K562 (cell line): ENCODE results near the gene PTGER3. TPM values are rescaled to one million over a fixed set of nuclear protein-coding genes. Genes with fewer than 3 reads are reported as not detected.

Experiments
- ATAC-seq: fragments of 200-7000 bp; cut with Tn5 transposase; 3 replicates; pipeline ENCODE4 v1.9.1; 2020; ENCODE audit warnings: moderate library complexity
- BruUV-seq: library from RNA; stranded (reverse); fragments of 400-500 nt; replicated peaks from 2 replicates; lab custom pipeline; 2021; lab: Mats Ljungman, UMichigan
- CTCF ChIA-PET: fragments of 300-600 bp; formaldehyde crosslinking; extraction: SDS; loops from one replicate; lab custom pipeline; 2021; ENCODE audit warnings: low intra/inter-chr PET ratio; lab: Yijun Ruan, JAX
- POLR2A ChIA-PET: fragments of 300-600, 350-650 bp; sonication (Branson Sonifier 250); formaldehyde crosslinking; extraction: SDS; loops from one replicate; lab custom pipeline; 2021; ENCODE audit warnings: antibody characterized with exemption, inconsistent platforms; lab: Yijun Ruan, JAX
- DNase-seq, 4 experiments: peaks; one replicate each; pipeline versions ENCODE4 v3.0.0 to v3.0.0-alpha.2; 2011 to 2018; ENCODE audit warnings: low spot score in 3 of 4, mixed read lengths in 3 of 4; ENCODE audit errors: extremely low read depth in 1 of 4
- FAIRE-seq: peaks from 2 replicates; lab custom pipeline; 2011; peaks lifted over from hg19 to GRCh38; lab: Jason Lieb, UNC
- H2AFZ ChIP-seq: 2 replicates; pipeline ENCODE4 v1.6.0; 2011; ENCODE audit warnings: low read depth, low read length, control low read depth, inconsistent platforms
- H3K27ac ChIP-seq: fragments of 200-600 bp; 3 replicates; pipeline ENCODE4 v1.8.0; 2011; ENCODE audit warnings: low read depth, mild to moderate bottlenecking, control low read depth, inconsistent platforms, low read length, moderate library complexity, mixed read lengths; ENCODE audit errors: extremely low read depth
- H3K27me3 ChIP-seq, 2 experiments: fragments of 300-600 bp in 1 of 2; 2 replicates in 1 of 2; 3 replicates in 1 of 2; pipeline versions ENCODE4 v1.6.0 to v1.8.0; 2011; ENCODE audit warnings: inconsistent platforms in 2 of 2, low read length in 2 of 2, mild to moderate bottlenecking in 1 of 2, mixed read lengths in 1 of 2, moderate library complexity in 1 of 2; ENCODE audit not compliant: control insufficient read depth in 2 of 2, insufficient read depth in 2 of 2
- H3K36me3 ChIP-seq: fragments of 300-600 bp; 3 replicates; pipeline ENCODE4 v1.8.0; 2011; ENCODE audit warnings: mild to moderate bottlenecking, low read length, inconsistent platforms; ENCODE audit not compliant: control insufficient read depth, insufficient read depth
- H3K4me1 ChIP-seq, 2 experiments: fragments of 200-600 bp in 1 of 2; replicated peaks in 1 of 2; 2 replicates in 1 of 2; 3 replicates in 1 of 2; pipeline versions ENCODE4 v1.5.1 to v1.8.0; 2011; ENCODE audit warnings: inconsistent platforms in 2 of 2, low read length in 2 of 2, mild to moderate bottlenecking in 1 of 2, mixed read lengths in 1 of 2, moderate library complexity in 1 of 2; ENCODE audit not compliant: control insufficient read depth in 2 of 2, insufficient read depth in 2 of 2
- H3K4me2 ChIP-seq: 2 replicates; pipeline ENCODE4 v1.6.1; 2011; ENCODE audit warnings: low read length, control low read depth, inconsistent platforms, mixed read lengths; ENCODE audit not compliant: insufficient read depth
- H3K4me3 ChIP-seq: fragments of 200-600 bp; sonication (generic), shearing (Covaris generic); 2 replicates; pipeline ENCODE4 v1.5.1; 2016; ENCODE audit warnings: control low read depth, inconsistent platforms
- H3K79me2 ChIP-seq: fragments of 200-600 bp; 3 replicates; pipeline ENCODE4 v1.8.0; 2011; ENCODE audit warnings: low read length, inconsistent platforms; ENCODE audit not compliant: control insufficient read depth, insufficient read depth
- H3K9ac ChIP-seq, 2 experiments: 2 replicates each; pipeline versions ENCODE4 v1.6.0 to v1.6.1; 2011; ENCODE audit warnings: low read depth in 2 of 2, low read length in 2 of 2, control low read depth in 1 of 2, inconsistent platforms in 1 of 2, mild to moderate bottlenecking in 1 of 2, mixed read lengths in 1 of 2; ENCODE audit not compliant: insufficient read depth in 1 of 2
- H3K9me1 ChIP-seq: one replicate; pipeline ENCODE4 v1.6.0; 2011; ENCODE audit warnings: inconsistent platforms, mild to moderate bottlenecking, low read length, moderate library complexity; ENCODE audit not compliant: control insufficient read depth, insufficient read depth
- H3K9me3 ChIP-seq: replicated peaks from 2 replicates; pipeline ENCODE4 v1.5.1; 2011; ENCODE audit warnings: low read depth, low read length, inconsistent platforms; ENCODE audit not compliant: control insufficient read depth, insufficient read depth
- H4K20me1 ChIP-seq: replicated peaks from 2 replicates; pipeline ENCODE4 v1.6.1; 2011; ENCODE audit warnings: low read length, inconsistent platforms, mixed read lengths; ENCODE audit not compliant: control insufficient read depth, insufficient read depth
- ELF4 ChIP-seq: fragments of 450-650 bp; formaldehyde crosslinking; IDR thresholded peaks from 2 replicates; pipeline ENCODE4 v1.4.0; 2022; ENCODE audit warnings: missing genetic modification characterization
- FOS ChIP-seq: IDR thresholded peaks from 3 replicates; pipeline ENCODE4 v1.6.1; 2011; ENCODE audit not compliant: insufficient read length; ENCODE audit errors: extremely low read depth
- GABPB2 ChIP-seq: fragments of 250-450 bp; sonication (Bioruptor Pico); conservative IDR thresholded peaks from 2 replicates; pipeline ENCODE4 v1.5.1; 2021; ENCODE audit warnings: mild to moderate bottlenecking
- GTF2F1 ChIP-seq: IDR thresholded peaks from 2 replicates; pipeline ENCODE4 v1.6.1; 2011; ENCODE audit warnings: low read depth, low read length, improper control_type of control experiment
- RAD21 ChIP-seq, 2 experiments: fragments of 250-450 bp in 1 of 2; fragments of 450-650 bp in 1 of 2; sonication (Bioruptor Pico) in 1 of 2; formaldehyde crosslinking in 1 of 2; IDR thresholded peaks in 1 of 2; conservative IDR thresholded peaks in 1 of 2; 2 replicates each; pipeline versions ENCODE4 v1.4.0 to v1.8.0; 2020 to 2022; ENCODE audit warnings: mild to moderate bottlenecking in 2 of 2, moderate library complexity in 1 of 2
- RHOXF2B ChIP-seq: fragments of 250-450 bp; sonication (Bioruptor Pico); conservative IDR thresholded peaks from 2 replicates; pipeline ENCODE4 v1.5.1; 2021
- SMARCA4 ChIP-seq: fragments of 450-650 bp; IDR thresholded peaks from 2 replicates; pipeline ENCODE4 v1.6.1; 2016
- TCF7L2 ChIP-seq: fragments of 150-350 bp; IDR thresholded peaks from 2 replicates; pipeline ENCODE4 v1.6.1; 2016; ENCODE audit warnings: low read depth, mild to moderate bottlenecking, low read length, moderate library complexity
- ZC3H11A ChIP-seq: IDR thresholded peaks from 2 replicates; pipeline ENCODE4 v1.6.1; 2012; ENCODE audit warnings: low read depth, low read length, improper control_type of control experiment
- ZNF316 ChIP-seq: fragments of 450-650 bp; IDR thresholded peaks from 2 replicates; pipeline ENCODE4 v1.6.1; 2016
- ZNF668 ChIP-seq: fragments of 250-450 bp; sonication (Bioruptor Pico); IDR thresholded peaks from 2 replicates; pipeline ENCODE4 v1.8.0; 2022; ENCODE audit warnings: mild to moderate bottlenecking, inconsistent platforms
- WGBS: fragments of 100-300 bp; shearing (Covaris generic); methylation state at CpG from one replicate; pipeline ENCODE4 v1.1.6; 2016; ENCODE audit warnings: low coverage, mixed read lengths; ENCODE audit not compliant: insufficient coverage; ENCODE audit errors: missing lambda C conversion rate; 5-methylcytosine and 5-hydroxymethylcytosine counted together
- in situ Hi-C: fragments of 300-500 bp; cut with MboI; formaldehyde crosslinking; loops from 4 replicates; pipeline ENCODE4 v1.15.0; 2018; ENCODE audit warnings: inconsistent platforms, mixed read lengths
- intact Hi-C: fragments of 100-400 bp; cut with micrococcal nuclease; formaldehyde crosslinking; loops from 2 replicates; pipeline ENCODE4 v1.14.2; 2022
- polyA plus RNA-seq, 8 experiments: library from polyadenylated mRNA; depleted of rRNA in 4 of 8; stranded (reverse) in 5 of 8; unstranded in 3 of 8; fragments of >200 nt; fragmentation: Nextera tagmentation in 2 of 8; fragmentation: Illumina TruSeq in 1 of 8; extraction: Ambion mirVana in 2 of 8; extraction: Trizol in 1 of 8; gene quantifications; 2 replicates each; pipeline versions ENCODE4 v1.2.1 to v1.2.3, GENCODE V29; 2011 to 2014; ENCODE audit warnings: inconsistent platforms in 1 of 8, missing spikeins in 1 of 8
- total RNA-seq, 7 experiments: library from RNA; depleted of rRNA in 6 of 7; stranded (reverse); fragments of >200 nt in 6 of 7; fragmentation: Illumina TruSeq in 2 of 7; extraction: Trizol in 2 of 7; gene quantifications; 2 replicates each; pipeline versions ENCODE4 v1.2.1 to v1.2.3, GENCODE V29; 2011 to 2021; ENCODE audit warnings: low replicate concordance in 1 of 7
- TF ChIP-seq, protein P1 (sequence below), 2 experiments: fragments of 450-650 bp in 1 of 2; IDR thresholded peaks; 2 replicates each; pipeline ENCODE4 v1.6.1; 2011 to 2017; ENCODE audit warnings: low read depth in 2 of 2, antibody characterized with exemption in 1 of 2, borderline replicate concordance in 1 of 2, low read length in 1 of 2, mild to moderate bottlenecking in 1 of 2, mixed read lengths in 1 of 2; ENCODE audit not compliant: control insufficient read depth in 1 of 2
- TF ChIP-seq, protein P2 (sequence below), 3 experiments: IDR thresholded peaks in 2 of 3; conservative IDR thresholded peaks in 1 of 3; 2 replicates each; pipeline ENCODE4 v1.5.1; 2011 to 2012; ENCODE audit warnings: low read length in 3 of 3, mild to moderate bottlenecking in 3 of 3, control low read depth in 2 of 3, improper control_type of control experiment in 1 of 3, inconsistent platforms in 1 of 3, low read depth in 1 of 3, mixed read lengths in 1 of 3, moderate library complexity in 1 of 3; ENCODE audit not compliant: insufficient read depth in 2 of 3
- TF ChIP-seq, protein P3 (sequence below): fragments of 250-450 bp; sonication (Bioruptor Pico); IDR thresholded peaks from 2 replicates; pipeline ENCODE4 v1.8.0; 2022; ENCODE audit warnings: moderate library complexity, mild to moderate bottlenecking, inconsistent platforms

Gene PTGER3
- total and polyA plus RNA-seq, 9 of the 15 experiments (the other 6 are each of a cell fraction or from before 2014, with no cell fraction given), result 3.8 to 28.5 (median 14.2) TPM

GRCh38 chr1:71093938-71094337, 46.3 kb upstream of the PTGER3 start:
- peak in 2 of 4 experiments; percentile 9 to 15 for DNase-seq
- intact Hi-C loops, result loop anchor here (5.0 kb wide), 2 partner anchors 428 to 943 kb away; no protein-coding TSS in a partner anchor
- CTCF ChIA-PET, result no interaction called here
- POLR2A ChIA-PET, result interaction anchor here (2.0 kb wide), 1 partner anchor 13 kb away, joined by 6 read pairs; the partner anchor contains the start of gene ZRANB2
- Histone ChIP-seq H3K36me3 (no peaks in the 10 kb centered on the region), H3K27ac (no peak overlapping the region), H3K79me2 (no peaks in the 10 kb centered on the region), H3K4me1 (no peaks in the 10 kb centered on the region), H3K27me3 (no peaks in the 10 kb centered on the region), H3K9me1 (no peaks in the 10 kb centered on the region), H2AFZ (no peak overlapping the region), H3K9ac (no peak overlapping the region), H3K4me3 (no peak overlapping the region), H4K20me1 (no peaks in the 10 kb centered on the region), H3K4me2 (no peak overlapping the region), H3K9me3 (no peaks in the 10 kb centered on the region)
- peak; percentile 63; the same call in 2 of the 3 replicates for ATAC-seq
- TF ChIP-seq RHOXF2B (CRISPR knock-in tag), result no peak
- TF ChIP-seq GABPB2 (CRISPR knock-in tag), result no peak
- peak; percentile 48 to 64; a peak in 3 of 4 replicates for TF ChIP-seq RAD21 (CRISPR knock-in tag; conservative IDR thresholded peaks at IDR 0.05 in 1 of 2, IDR thresholded peaks at IDR 0.05 in 1 of 2)
- TF ChIP-seq, protein P1, sequence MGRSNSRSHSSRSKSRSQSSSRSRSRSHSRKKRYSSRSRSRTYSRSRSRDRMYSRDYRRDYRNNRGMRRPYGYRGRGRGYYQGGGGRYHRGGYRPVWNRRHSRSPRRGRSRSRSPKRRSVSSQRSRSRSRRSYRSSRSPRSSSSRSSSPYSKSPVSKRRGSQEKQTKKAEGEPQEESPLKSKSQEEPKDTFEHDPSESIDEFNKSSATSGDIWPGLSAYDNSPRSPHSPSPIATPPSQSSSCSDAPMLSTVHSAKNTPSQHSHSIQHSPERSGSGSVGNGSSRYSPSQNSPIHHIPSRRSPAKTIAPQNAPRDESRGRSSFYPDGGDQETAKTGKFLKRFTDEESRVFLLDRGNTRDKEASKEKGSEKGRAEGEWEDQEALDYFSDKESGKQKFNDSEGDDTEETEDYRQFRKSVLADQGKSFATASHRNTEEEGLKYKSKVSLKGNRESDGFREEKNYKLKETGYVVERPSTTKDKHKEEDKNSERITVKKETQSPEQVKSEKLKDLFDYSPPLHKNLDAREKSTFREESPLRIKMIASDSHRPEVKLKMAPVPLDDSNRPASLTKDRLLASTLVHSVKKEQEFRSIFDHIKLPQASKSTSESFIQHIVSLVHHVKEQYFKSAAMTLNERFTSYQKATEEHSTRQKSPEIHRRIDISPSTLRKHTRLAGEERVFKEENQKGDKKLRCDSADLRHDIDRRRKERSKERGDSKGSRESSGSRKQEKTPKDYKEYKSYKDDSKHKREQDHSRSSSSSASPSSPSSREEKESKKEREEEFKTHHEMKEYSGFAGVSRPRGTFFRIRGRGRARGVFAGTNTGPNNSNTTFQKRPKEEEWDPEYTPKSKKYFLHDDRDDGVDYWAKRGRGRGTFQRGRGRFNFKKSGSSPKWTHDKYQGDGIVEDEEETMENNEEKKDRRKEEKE (IDR thresholded peaks at IDR 0.05; ENCODE audit: borderline replicate concordance in 1 of 2, control insufficient read depth in 1 of 2, low read depth in 2 of 2, low read length in 1 of 2), result no peak
- TF ChIP-seq ZC3H11A, result no peak
- TF ChIP-seq, protein P2, sequence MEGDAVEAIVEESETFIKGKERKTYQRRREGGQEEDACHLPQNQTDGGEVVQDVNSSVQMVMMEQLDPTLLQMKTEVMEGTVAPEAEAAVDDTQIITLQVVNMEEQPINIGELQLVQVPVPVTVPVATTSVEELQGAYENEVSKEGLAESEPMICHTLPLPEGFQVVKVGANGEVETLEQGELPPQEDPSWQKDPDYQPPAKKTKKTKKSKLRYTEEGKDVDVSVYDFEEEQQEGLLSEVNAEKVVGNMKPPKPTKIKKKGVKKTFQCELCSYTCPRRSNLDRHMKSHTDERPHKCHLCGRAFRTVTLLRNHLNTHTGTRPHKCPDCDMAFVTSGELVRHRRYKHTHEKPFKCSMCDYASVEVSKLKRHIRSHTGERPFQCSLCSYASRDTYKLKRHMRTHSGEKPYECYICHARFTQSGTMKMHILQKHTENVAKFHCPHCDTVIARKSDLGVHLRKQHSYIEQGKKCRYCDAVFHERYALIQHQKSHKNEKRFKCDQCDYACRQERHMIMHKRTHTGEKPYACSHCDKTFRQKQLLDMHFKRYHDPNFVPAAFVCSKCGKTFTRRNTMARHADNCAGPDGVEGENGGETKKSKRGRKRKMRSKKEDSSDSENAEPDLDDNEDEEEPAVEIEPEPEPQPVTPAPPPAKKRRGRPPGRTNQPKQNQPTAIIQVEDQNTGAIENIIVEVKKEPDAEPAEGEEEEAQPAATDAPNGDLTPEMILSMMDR (IDR thresholded peaks at IDR 0.05 in 2 of 3, conservative IDR thresholded peaks at IDR 0.05 in 1 of 3; ENCODE audit: insufficient read depth in 2 of 3, low read depth in 1 of 3, low read length in 3 of 3), result peak in 2 of 3 experiments; percentile 16 to 61; a peak in 4 of 6 replicates
- no peak for TF ChIP-seq TCF7L2
- TF ChIP-seq ZNF316, result no peak
- TF ChIP-seq ELF4 (CRISPR knock-in tag), result no peak
- TF ChIP-seq FOS, result no peak
- no peak for TF ChIP-seq ZNF668 (CRISPR knock-in tag)
- TF ChIP-seq, protein P3, sequence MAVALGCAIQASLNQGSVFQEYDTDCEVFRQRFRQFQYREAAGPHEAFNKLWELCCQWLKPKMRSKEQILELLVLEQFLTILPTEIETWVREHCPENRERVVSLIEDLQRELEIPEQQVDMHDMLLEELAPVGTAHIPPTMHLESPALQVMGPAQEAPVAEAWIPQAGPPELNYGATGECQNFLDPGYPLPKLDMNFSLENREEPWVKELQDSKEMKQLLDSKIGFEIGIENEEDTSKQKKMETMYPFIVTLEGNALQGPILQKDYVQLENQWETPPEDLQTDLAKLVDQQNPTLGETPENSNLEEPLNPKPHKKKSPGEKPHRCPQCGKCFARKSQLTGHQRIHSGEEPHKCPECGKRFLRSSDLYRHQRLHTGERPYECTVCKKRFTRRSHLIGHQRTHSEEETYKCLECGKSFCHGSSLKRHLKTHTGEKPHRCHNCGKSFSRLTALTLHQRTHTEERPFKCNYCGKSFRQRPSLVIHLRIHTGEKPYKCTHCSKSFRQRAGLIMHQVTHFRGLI (CRISPR knock-in tag), result no peak
- no peak for TF ChIP-seq SMARCA4
- no peak for TF ChIP-seq GTF2F1
- BruUV-seq, result no TSS peak
- in situ Hi-C loops, result no loop called here
- 0% methylated on average over 1 of the region's 1 CpG for WGBS
- FAIRE-seq, result no peak
